Measurements from ENCODE around the gene CTNNA2. TPM values are rescaled to one million over a fixed set of nuclear protein-coding genes. Genes with fewer than 3 reads are reported as not detected.

CTNNA2 gene
- polyA plus RNA-seq, 1 of the 3 experiments (the other 2 are of a cell fraction) = 0.30 TPM

- no peak overlapping the region for H3K9ac ChIP-seq
- H3K79me2 ChIP-seq (ENCODE audit: insufficient read depth) = no peaks in the 10 kb centered on the region
- H3K9me2 ChIP-seq = no peaks in the 10 kb centered on the region
- no peaks in the 10 kb centered on the region for H3F3A ChIP-seq (replicated peaks; ENCODE audit: insufficient read depth)
- no peak for DNase-seq
- no peaks in the 10 kb centered on the region for H3K9me3 ChIP-seq
- no peaks in the 10 kb centered on the region for H3K36me3 ChIP-seq (replicated peaks in 1 of 2; ENCODE audit: control insufficient read depth in 1 of 2, insufficient read depth in 2 of 2, low read length in 1 of 2)
- no peaks in the 10 kb centered on the region for H3K27me3 ChIP-seq (ENCODE audit: insufficient read depth)
- H3K4me1 ChIP-seq (ENCODE audit: control insufficient read depth in 1 of 2, insufficient read depth in 2 of 2, low read depth in 1 of 2, low read length in 1 of 2) = peaks cover 0 to 2% of the 10 kb centered on the region in 2 experiments; a peak in 2 of 4 replicates
- TF ChIP-seq, protein P1, sequence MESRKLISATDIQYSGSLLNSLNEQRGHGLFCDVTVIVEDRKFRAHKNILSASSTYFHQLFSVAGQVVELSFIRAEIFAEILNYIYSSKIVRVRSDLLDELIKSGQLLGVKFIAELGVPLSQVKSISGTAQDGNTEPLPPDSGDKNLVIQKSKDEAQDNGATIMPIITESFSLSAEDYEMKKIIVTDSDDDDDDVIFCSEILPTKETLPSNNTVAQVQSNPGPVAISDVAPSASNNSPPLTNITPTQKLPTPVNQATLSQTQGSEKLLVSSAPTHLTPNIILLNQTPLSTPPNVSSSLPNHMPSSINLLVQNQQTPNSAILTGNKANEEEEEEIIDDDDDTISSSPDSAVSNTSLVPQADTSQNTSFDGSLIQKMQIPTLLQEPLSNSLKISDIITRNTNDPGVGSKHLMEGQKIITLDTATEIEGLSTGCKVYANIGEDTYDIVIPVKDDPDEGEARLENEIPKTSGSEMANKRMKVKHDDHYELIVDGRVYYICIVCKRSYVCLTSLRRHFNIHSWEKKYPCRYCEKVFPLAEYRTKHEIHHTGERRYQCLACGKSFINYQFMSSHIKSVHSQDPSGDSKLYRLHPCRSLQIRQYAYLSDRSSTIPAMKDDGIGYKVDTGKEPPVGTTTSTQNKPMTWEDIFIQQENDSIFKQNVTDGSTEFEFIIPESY (IDR thresholded peaks at IDR 0.05; ENCODE audit: borderline replicate concordance, low read depth) = no peak
- no peak for TF ChIP-seq RCOR1 (IDR thresholded peaks at IDR 0.05; ENCODE audit: low read length)
- no peak for TF ChIP-seq CHD2 (IDR thresholded peaks at IDR 0.05; ENCODE audit: low read length, partially characterized antibody)
- TF ChIP-seq TCF12 (IDR thresholded peaks at IDR 0.05) = no peak
- TF ChIP-seq IRF3 (IDR thresholded peaks at IDR 0.05; ENCODE audit: low read depth, low read length) = no peak
- no peak for TF ChIP-seq TAF1 (IDR thresholded peaks at IDR 0.05; ENCODE audit: borderline replicate concordance, low read depth, low read length)
- no peak for TF ChIP-seq REST (IDR thresholded peaks at IDR 0.05; ENCODE audit: low read depth, low read length)
- TF ChIP-seq, protein P2, sequence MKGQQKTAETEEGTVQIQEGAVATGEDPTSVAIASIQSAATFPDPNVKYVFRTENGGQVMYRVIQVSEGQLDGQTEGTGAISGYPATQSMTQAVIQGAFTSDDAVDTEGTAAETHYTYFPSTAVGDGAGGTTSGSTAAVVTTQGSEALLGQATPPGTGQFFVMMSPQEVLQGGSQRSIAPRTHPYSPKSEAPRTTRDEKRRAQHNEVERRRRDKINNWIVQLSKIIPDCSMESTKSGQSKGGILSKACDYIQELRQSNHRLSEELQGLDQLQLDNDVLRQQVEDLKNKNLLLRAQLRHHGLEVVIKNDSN (IDR thresholded peaks at IDR 0.05; ENCODE audit: borderline replicate concordance, low read depth) = no peak
- TF ChIP-seq, protein P3, sequence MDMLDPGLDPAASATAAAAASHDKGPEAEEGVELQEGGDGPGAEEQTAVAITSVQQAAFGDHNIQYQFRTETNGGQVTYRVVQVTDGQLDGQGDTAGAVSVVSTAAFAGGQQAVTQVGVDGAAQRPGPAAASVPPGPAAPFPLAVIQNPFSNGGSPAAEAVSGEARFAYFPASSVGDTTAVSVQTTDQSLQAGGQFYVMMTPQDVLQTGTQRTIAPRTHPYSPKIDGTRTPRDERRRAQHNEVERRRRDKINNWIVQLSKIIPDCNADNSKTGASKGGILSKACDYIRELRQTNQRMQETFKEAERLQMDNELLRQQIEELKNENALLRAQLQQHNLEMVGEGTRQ (IDR thresholded peaks at IDR 0.05; ENCODE audit: borderline replicate concordance, low read depth, low read length) = no peak
- no peak for TF ChIP-seq EP300 (IDR thresholded peaks at IDR 0.05; ENCODE audit: borderline replicate concordance in 1 of 2, low read depth in 1 of 2, low read length in 1 of 2)
- TF ChIP-seq RXRA (IDR thresholded peaks at IDR 0.05; ENCODE audit: borderline replicate concordance, low read depth) = no peak
- TF ChIP-seq NRF1 (IDR thresholded peaks at IDR 0.05; ENCODE audit: low read depth, low read length) = no peak
- no peak for TF ChIP-seq RFX5 (IDR thresholded peaks at IDR 0.05; ENCODE audit: low read length)
- no peak overlapping the region for H2AFZ ChIP-seq (ENCODE audit: low read depth)
- ChIA-PET CTCF (no interaction called here), POLR2A (no interaction called here)
- WGBS (ENCODE audit: low lambda C conversion rate) = 23% methylated on average over 5 of the region's 5 CpGs
- no peak overlapping the region for H3K4me2 ChIP-seq
- no peaks in the 10 kb centered on the region for H4K20me1 ChIP-seq (ENCODE audit: insufficient read depth)
- no peak overlapping the region for H3K27ac ChIP-seq (ENCODE audit: low read depth in 2 of 2, low read length in 1 of 2)
- H3K4me3 ChIP-seq (ENCODE audit: low read depth in 2 of 2, low read length in 1 of 2) = no peak overlapping the region
These were observed 422.3 kb downstream of the CTNNA2 start for GRCh38 chr2:79935046-79935732.

Measured in SK-N-SH (cell line).